Muscle of arm (tissue), 12 donors: ENCODE measurements around the gene TMPRSS13. TPM values are rescaled to one million over a fixed set of nuclear protein-coding genes. Genes with fewer than 3 reads are reported as not detected.

Experiments
- DNase-seq: peaks from one replicate; pipeline ENCODE4 v3.0.0-alpha.2; 2013
- polyA plus RNA-seq, 12 donors: library from polyadenylated mRNA; unstranded; fragments of 120-200 nt; gene quantifications; one replicate each; pipeline ENCODE4 v1.2.1, GENCODE V29; 2013; ENCODE audit not compliant: insufficient read length in 12 of 12

TMPRSS13 gene
- polyA plus RNA-seq, 12 donors = 0.11 to 3.6 (median 0.28) TPM; not detected in 4

- DNase-seq = no peak
Measured at GRCh38 chr11:117898059-117898458, 31.1 kb downstream of the TMPRSS13 start.

DNA sequence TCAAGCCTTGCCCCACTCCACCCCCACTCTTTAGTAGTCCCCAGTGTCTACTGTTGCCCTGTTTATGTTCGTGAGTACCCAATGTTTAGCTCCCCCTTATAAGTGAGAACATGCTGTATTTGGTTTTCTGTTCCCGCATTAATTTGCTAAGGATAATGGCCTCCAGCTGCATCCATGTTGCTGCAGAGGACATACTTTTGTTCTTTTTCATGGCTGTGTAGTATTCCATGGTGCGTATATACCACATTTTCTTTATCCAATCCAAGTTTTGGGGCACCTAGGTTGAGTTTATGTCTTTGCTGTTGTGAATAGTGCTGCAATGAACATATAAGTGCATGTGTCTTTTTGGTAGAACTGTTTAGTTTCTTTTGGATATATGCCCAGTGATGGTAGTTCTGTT lies 36.6 kb downstream of the TMPRSS13 start:
- DNase-seq = no peak

DNA sequence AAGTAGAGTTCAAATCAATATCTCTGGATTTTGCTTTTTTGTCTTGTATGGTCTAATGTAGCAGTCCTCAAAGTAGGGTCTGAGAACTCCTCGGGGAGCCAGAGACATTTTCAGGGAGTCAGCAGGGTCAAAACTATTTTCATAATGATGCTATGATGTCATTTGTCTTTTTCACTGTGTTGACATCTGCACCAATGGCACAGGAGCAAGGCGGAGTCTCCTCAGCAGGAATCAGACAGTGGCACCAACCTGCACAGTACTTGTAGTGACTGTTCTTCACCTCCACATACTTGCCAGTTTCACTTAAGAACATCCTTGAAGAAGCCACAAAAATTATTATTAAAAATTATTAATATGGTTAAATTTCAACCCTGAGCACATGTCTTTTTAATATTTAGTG lies 37.8 kb downstream of the TMPRSS13 start:
- DNase-seq = no peak

- no peak for DNase-seq
Measured at GRCh38 chr11:117888139-117888566, 41.0 kb downstream of the TMPRSS13 start.

GRCh38 chr11:117887431-117888138 lies 41.6 kb downstream of the TMPRSS13 start:
- DNase-seq = no peak

DNA sequence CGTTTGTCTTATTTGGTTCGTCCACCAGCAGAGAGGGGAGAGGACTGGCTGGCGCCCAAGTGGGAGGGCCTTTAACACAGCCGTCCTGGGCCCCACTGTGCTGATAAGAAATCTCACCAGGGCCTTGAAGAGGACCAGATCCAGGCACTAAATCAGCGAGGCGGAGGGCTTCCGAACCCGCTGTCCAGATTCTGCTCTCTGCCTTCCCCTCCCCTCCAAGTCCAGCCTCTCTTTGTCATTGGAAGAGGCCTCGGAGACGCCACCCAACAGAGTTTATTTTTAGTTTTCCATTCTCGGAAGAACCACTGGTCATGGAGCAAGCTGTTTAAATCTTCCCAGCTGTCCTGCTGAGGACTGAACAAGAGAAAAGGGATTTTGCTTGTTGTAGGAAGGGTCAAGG lies 43.4 kb downstream of the TMPRSS13 start:
- DNase-seq = peak; percentile 87

GRCh38 chr11:117884994-117885393 lies 44.2 kb downstream of the TMPRSS13 start:
- no peak for DNase-seq

GRCh38 chr11:117883063-117883462 lies 46.1 kb downstream of the TMPRSS13 start:
- DNase-seq = no peak

DNA sequence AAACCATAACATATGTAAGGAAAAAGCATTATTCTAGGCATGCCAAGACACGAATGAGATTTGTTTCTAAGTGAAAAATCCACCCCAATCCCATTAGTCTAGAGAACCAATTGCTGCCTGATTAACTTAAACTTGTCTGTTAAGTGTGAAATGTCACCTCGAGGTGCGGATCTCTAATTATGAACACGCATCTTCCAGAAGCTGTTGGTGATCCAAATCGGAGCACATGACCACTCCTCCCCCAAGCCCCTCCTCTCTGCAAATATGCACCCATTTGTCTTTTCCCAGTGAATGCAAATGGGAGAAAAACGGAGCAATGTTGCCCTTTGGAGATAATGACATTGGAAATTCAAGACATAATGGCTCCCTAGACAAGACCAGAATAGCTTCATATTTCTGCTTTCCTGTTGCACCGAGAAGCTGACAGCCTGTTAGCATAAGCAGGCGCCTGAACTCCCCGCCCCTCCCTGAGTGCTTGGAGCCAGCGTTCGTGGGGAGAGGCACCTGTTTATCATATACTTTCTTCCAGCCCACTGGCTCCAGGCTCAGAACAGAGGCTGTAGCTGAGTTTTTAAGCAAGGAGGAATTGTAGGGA lies 46.8 kb downstream of the TMPRSS13 start:
- no peak for DNase-seq

GRCh38 chr11:117881217-117881616 lies 48.0 kb downstream of the TMPRSS13 start:
- no peak for DNase-seq

DNA sequence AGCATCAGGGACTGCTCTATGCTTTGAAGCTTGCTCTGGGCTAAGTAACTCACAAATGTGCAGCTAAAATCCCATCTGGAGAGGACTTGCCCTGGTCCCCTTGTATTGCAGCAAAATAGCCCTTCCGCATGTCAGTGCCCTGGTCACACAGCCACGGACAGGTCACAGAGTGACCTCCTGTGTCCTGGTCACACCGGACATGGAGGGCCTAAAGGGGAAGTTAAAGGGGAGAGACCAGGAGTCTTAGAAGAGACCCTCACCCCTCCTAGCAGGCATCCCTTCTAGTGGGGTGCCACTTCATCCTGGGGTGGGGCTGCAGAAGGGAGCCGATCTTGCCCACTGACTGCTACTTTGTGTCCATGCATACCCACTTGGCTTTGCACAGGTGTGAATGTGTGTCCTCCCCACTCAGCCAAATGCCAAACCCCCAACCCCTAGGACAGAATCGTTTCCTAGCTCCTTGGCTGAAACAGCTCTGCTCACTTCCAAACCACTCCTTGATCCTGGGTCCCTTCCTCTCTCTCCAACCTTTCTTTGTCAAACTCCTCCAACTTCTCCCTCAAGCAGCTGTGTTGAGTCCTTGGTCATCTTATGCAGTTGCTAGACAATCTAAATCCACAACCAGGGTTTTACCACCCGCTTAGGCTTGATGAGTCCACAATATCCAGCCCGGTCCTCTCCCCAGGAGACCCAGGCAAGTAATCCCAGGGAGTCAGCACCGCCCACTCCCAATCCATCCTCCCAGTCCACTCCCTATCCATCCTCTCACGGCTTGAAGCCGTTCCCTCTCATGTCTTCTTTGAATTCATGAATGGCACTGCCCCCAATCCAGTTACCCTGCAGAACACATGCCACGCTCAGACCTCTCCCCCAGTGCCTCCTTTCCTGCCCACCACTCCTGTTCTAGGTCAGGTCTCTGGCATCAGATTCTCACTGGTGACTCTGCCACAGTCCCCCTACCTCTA lies 49.4 kb downstream of the TMPRSS13 start:
- DNase-seq = no peak

GRCh38 chr11:117878939-117879475 lies 50.2 kb downstream of the TMPRSS13 start:
- DNase-seq = no peak

DNA sequence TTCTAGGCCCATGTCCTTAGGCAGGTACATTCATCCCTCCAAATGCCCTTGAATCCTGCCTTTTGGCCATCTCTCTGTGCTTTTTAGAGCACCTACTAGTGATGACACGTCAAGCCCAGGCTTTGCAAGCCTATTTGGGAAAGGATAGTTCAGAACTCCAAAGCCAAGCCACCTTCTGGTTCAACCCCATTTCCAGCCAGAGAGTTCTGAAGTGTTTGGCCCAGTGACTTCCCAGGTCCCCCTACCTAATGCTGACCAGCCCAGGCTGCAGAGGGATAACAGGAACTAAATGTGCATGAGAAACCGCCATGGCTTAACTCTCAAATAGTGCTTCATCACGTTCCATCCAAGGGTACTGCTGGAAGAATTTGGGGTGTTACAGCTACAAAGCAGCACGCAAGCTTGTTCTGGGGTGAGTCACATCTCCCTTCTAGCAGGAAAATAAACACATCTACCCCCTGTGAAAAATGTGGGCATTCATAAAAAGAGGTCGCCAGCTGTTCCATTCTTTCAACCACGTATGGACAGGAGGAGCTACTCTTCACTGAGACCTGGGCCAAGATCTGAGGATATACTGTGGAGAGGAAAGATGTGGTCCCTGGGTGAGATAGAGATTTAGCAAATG lies 50.8 kb downstream of the TMPRSS13 start:
- DNase-seq = no peak

DNA sequence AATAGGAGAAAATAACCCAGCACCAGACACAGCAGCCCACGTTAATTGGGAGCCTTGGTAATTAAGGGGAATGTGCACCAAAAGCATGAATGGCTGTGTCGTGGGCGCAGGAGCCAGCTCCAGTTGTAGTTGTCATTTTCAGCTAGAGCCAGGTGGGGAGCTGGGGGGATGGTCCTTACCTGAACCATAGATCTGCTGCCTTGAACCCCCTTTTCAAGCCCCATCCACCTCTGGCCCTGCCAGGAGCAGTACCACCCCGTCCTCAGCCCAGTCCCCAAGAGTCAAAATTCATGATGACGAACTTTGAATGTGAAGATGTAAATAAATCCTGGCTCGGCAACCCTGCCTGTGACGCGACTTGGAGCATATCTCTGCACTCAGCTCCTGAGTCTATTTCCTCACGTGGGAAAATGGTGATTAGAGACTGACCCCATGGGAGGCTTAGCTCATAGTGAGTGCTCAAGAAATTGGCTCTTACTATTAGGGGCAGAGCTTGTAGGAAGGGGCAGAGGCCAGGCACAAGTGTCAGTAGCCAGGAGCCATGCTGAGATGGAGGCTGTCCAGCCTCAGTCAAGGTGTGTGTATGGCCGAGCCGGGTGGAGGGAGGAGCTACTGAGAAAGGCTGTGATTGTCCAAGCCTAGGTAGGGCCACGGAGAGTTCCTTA lies 52.0 kb downstream of the TMPRSS13 start:
- no peak for DNase-seq

DNA sequence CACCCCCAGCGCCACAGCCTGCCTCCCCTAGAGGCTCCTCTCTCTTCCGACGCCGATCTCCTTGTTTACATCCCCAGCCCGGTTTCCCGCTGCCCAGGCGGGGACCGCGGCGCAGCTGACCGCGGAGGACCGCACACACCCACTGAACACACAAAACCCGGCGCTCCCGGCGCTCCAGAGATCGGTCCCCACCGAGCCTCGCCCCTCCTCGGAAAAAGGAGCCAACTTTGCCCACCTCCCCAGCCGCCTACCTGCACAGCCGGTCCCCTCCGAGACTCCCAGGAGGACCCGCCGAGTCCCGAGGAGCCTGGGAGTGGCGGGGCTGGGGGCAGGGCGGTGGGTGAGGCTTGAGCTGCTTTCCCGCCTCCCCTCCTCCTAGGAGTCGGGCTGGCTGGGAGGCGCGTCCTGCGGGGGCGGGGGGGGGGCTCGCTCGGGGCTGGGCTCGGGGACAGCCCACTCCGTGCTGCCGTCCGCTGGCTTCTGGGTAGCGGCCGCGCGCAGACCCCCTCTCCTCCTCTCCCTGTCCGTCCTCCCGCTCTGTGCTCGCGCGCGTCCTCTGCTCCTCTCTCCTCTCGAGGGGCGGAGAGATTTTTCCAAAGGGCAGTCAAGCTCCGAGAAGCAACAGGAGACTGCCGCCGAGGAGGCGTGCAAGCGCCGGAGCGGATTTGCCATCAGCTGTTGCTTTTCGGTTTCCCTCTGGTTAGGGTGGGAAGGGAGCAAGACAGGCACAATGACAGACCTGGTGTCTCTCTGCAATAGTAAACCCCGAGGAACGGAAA lies 52.7 kb downstream of the TMPRSS13 start, which contains the start of gene FXYD6:
Gene FXYD6 (minus strand): TSS at position 318 of the 779 bp plus-strand sequence. CDS start 33,882 bp downstream, outside the sequence.
- peak; percentile 84 for DNase-seq

DNA sequence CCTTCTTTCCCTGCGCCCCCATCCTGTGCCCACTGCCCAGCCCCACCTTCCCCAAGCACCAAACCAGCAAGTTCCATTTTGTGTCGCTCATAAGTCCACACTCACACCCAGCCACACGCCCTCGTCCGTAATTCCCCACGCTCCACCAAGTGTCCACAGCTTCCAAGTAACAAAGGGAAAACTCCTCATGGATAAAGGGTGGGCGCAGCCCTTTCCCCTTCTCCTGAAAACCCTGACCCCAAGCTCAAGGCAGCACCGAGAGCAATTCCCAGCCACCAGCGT lies 53.2 kb downstream of the TMPRSS13 start:
- DNase-seq = no peak

- DNase-seq = no peak
Measured at GRCh38 chr11:117875382-117876058, 53.7 kb downstream of the TMPRSS13 start.

DNA sequence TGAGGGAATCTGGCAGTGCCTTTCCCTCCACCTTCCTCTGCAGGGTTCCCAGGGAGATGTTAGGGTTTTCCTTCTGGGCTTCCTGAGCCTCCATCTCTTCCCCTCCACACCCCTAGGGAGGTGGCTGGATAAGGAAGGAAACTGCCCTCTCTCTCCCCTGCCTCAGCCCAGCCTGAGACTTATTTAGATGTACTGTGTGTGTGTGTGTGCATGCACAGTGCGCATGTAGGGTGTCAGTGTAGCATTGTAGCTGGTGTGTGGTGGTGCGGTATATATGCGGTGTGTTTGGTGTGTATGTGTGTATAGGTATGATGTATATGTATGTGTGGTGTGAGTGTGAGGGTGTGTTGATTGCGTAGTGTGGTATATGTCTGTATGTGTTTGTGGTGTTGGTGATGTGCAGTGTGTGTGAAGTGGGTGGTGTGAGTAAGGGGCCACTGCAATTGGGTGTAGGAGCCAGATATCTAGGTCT lies 54.3 kb downstream of the TMPRSS13 start:
- no peak for DNase-seq

GRCh38 chr11:117874253-117874909 lies 54.8 kb downstream of the TMPRSS13 start:
- DNase-seq = no peak
